ENCODE measurements around the gene ZW10.

The ZW10 gene

GRCh38 chr11:113698515-113698914 is 75.0 kb downstream of the ZW10 start:
- no peak for FAIRE-seq
- no peak for DNase-seq (ENCODE audit: low spot score)

DNA sequence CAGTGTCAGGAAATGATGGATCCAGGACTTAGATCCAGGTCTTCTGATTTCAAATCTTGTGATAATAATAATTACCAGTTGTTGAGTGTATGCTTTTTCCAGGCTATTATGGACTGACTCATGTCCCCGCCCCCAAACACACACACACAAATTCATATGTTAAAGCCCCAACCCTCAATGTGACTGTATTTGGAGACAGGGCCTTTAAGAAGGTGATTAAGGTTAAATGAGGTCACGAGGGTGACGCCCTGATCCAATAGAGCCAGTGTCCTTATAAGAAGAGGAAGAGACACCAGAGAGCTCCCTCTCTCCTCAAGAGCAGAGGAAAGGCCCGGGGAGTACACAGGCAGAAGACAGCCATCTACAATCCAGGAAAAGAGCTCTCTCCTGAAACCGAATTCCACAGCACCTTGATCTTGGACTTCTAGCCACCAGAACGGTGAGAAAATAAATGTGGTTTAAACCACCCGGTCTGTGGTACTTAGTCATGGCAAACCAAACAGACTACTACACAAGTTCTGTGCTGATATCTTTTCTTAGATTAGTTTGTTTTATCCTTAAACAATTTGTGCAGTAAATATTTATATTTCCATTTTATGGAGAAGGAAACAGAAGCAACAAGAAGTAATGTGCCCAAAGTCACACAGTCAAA is 75.6 kb downstream of the ZW10 start:
- no peak for FAIRE-seq

GRCh38 chr11:113697111-113697510 is 76.4 kb downstream of the ZW10 start:
- DNase-seq (ENCODE audit: low spot score) = no peak
- FAIRE-seq = no peak

More for the DNA sequence above, 75.6 kb downstream of the ZW10 start:
- DNase-seq (ENCODE audit: low spot score) = no peak

GRCh38 chr11:113695207-113695606 is 78.3 kb downstream of the ZW10 start:
- DNase-seq (ENCODE audit: low spot score) (no peak), FAIRE-seq (no peak)

GRCh38 chr11:113694390-113694789 is 79.1 kb downstream of the ZW10 start:
- DNase-seq (ENCODE audit: low spot score) (no peak), FAIRE-seq (no peak)

DNA sequence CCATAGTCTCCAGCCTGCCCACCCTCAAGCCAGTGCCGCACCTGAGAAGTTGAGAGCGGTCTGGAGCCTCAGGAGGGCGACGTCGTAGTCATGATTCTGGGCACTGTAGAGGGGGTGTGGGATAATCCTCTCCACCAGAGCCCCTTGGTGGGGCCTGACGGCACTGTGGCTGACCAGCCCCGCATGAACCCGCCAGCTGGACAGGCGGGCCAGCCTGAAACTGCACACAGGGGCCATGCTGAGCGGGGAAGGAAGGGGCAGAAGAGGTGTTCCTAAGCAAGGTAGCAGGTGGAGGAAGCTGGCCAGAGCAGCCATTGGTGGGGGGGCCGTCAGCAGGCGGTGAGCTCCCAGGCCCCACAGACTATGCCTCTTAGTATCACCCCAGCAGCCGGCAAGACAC is 80.5 kb downstream of the ZW10 start:
- FAIRE-seq (no peak), DNase-seq (ENCODE audit: low spot score) (no peak)

- peak; percentile 99 for FAIRE-seq
Observed at GRCh38 chr11:113690619-113691569, 82.6 kb downstream of the ZW10 start.

GRCh38 chr11:113689768-113690618 is 83.5 kb downstream of the ZW10 start:
- FAIRE-seq (peak; percentile 95), DNase-seq (ENCODE audit: low spot score) (peak; percentile 69)

More at GRCh38 chr11:113690619-113691569, 82.6 kb downstream of the ZW10 start:
- peak; percentile 98 for DNase-seq (ENCODE audit: low spot score)

DNA sequence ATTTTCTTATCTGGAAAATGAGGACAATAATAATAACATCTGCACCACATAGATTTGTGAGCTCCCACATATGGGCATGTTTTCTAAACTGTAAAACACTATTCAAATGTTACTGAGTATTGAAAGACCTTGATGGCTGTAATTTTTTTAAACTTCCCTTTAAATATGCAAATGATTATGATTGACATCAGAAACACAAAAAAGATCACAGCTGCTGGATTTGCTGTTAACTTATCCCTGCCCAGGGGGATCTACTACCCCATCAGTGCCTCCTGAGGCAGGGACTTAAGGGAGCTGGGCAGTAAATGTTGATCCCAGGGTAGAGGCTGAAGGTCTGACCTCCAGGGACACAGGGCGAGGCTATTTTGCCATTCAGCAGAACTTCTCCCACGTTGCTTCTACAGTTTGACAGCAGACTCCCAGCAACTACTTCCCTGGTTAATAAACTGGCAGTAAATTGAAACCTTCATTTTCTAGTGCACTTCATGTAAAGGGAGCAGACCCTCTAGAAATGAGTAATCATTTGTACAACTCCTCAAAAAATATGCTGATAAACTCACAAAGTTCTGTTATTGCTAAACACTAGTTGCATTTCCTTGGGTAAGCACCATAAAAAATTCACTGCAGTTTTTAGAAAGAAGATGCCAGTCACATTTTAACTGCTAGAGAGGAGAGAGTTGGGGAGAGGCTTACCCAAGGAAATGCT is 87.7 kb downstream of the ZW10 start:
- no peak for DNase-seq (ENCODE audit: low spot score)
- FAIRE-seq = peak; percentile 13

- no peak for FAIRE-seq
- no peak for DNase-seq (ENCODE audit: low spot score)
Observed at GRCh38 chr11:113684496-113684895, 89.0 kb downstream of the ZW10 start.

DNA sequence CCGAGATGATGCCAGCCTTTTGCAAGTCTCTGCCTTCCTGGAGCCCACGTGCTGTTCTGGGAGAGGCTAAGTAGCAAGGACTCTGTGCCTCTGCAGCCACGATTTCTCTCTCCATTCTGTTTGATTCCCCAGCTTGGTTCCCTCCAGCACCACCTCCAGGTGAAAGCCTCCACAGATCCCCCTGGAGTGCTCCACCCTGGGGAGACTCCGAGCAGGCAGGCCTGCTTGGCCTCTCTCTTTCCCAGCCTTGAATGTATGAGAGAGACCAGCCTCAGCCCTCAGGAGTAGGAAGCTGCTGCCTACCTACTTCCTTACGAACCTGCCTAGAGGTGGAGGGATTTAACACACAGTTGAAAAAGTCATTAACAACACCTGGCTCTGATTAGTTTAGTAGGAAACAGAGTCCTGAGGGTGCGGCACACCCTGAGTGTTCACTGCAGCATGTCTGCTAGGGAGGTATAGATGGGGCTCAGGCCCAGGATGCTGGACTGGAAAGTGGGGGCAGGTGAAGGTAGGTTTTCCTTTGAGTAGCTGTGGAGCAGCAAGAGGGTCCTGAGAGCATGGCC is 89.9 kb downstream of the ZW10 start:
- no peak for DNase-seq (ENCODE audit: low spot score)
- no peak for FAIRE-seq
